ENCODE data around the gene CCDC40. TPM values are rescaled to one million over a fixed set of nuclear protein-coding genes. Genes with fewer than 3 reads are reported as not detected.
"Not testable (repeated sequence)": the region's sequence is repeated elsewhere in the genome, so short reads cannot be mapped to it uniquely, and the experiment has no call there.

The CCDC40 gene
- total RNA-seq, 1 experiment from 2014 or later = 14.2 TPM

GRCh38 chr17:80089762-80090161 lies 53.3 kb downstream of the CCDC40 start:
- no peak overlapping the region for H3K4me3 ChIP-seq
- no peaks in the 10 kb centered on the region for H3K36me3 ChIP-seq (ENCODE audit: low read depth)
- H3K27me3 ChIP-seq (ENCODE audit: insufficient read depth, low read depth) = peaks cover 17% of the 10 kb centered on the region; the same call in 1 of the 2 replicates
- ChIA-PET CTCF (no interaction called here), POLR2A (ENCODE audit: unreplicated experiment) (no interaction called here)
- H3K9me3 ChIP-seq (ENCODE audit: insufficient read depth, low read depth) = no peaks in the 10 kb centered on the region
- H4K20me1 ChIP-seq (ENCODE audit: insufficient read depth) = no peaks in the 10 kb centered on the region
- H2AFZ ChIP-seq = no peak overlapping the region
- H3K4me1 ChIP-seq (replicated peaks; ENCODE audit: insufficient read depth) = no peaks in the 10 kb centered on the region
- H3F3A ChIP-seq (ENCODE audit: insufficient read depth, low read depth) = no peaks in the 10 kb centered on the region
- TF ChIP-seq CTCF (conservative IDR thresholded peaks at IDR 0.05) = no peak
- TF ChIP-seq EZH2 (IDR thresholded peaks at IDR 0.05; ENCODE audit: low read depth) = no peak
- H3K4me2 ChIP-seq = no peak overlapping the region
- intact Hi-C loops (cut with micrococcal nuclease; ENCODE audit: unreplicated experiment) = no loop called here
- H3K79me2 ChIP-seq (ENCODE audit: low read depth) = no peaks in the 10 kb centered on the region
- no peak for DNase-seq
- no peak overlapping the region for H3K27ac ChIP-seq
- H3K9me2 ChIP-seq (ENCODE audit: insufficient read depth) = no peaks in the 10 kb centered on the region
- no TSS peak for BruUV-seq (replicated peaks)

- BruUV-seq (replicated peaks); H3K9me3 ChIP-seq (ENCODE audit: insufficient read depth, low read depth); H3K4me3 ChIP-seq; CTCF ChIA-PET; H3K79me2 ChIP-seq (ENCODE audit: low read depth); H4K20me1 ChIP-seq (ENCODE audit: insufficient read depth); DNase-seq; POLR2A ChIA-PET (ENCODE audit: unreplicated experiment); intact Hi-C loops (cut with micrococcal nuclease; ENCODE audit: unreplicated experiment); H3K4me2 ChIP-seq; H3K9me2 ChIP-seq (ENCODE audit: insufficient read depth); H3K36me3 ChIP-seq (ENCODE audit: low read depth); H3K27ac ChIP-seq; H2AFZ ChIP-seq; H3K4me1 ChIP-seq (replicated peaks; ENCODE audit: insufficient read depth); H3F3A ChIP-seq (ENCODE audit: insufficient read depth, low read depth): not testable (repeated sequence)
- H3K27me3 ChIP-seq (ENCODE audit: insufficient read depth, low read depth) = peaks cover 17% of the 10 kb centered on the region; the same call in 1 of the 2 replicates
Observed at GRCh38 chr17:80090164-80090563, 53.7 kb downstream of the CCDC40 start.

GRCh38 chr17:80091376-80091775 lies 54.9 kb downstream of the CCDC40 start:
- TF ChIP-seq EZH2 (IDR thresholded peaks at IDR 0.05; ENCODE audit: low read depth) (no peak), CTCF (conservative IDR thresholded peaks at IDR 0.05) (no peak)
- H3K9me3 ChIP-seq (ENCODE audit: insufficient read depth, low read depth) = no peaks in the 10 kb centered on the region
- no TSS peak for BruUV-seq (replicated peaks)
- CTCF ChIA-PET = no interaction called here
- H3K9me2 ChIP-seq (ENCODE audit: insufficient read depth) = no peaks in the 10 kb centered on the region
- H3K27ac ChIP-seq = no peak overlapping the region
- intact Hi-C loops (cut with micrococcal nuclease; ENCODE audit: unreplicated experiment) = no loop called here
- H4K20me1 ChIP-seq (ENCODE audit: insufficient read depth) = no peaks in the 10 kb centered on the region
- POLR2A ChIA-PET (ENCODE audit: unreplicated experiment) = no interaction called here
- no peak for DNase-seq
- H2AFZ ChIP-seq = no peak overlapping the region
- no peak overlapping the region for H3K4me2 ChIP-seq
- peaks cover 17% of the 10 kb centered on the region; the same call in 1 of the 2 replicates for H3K27me3 ChIP-seq (ENCODE audit: insufficient read depth, low read depth)
- H3K36me3 ChIP-seq (ENCODE audit: low read depth) = no peaks in the 10 kb centered on the region
- no peak overlapping the region for H3K4me3 ChIP-seq
- H3K79me2 ChIP-seq (ENCODE audit: low read depth) = no peaks in the 10 kb centered on the region
- H3F3A ChIP-seq (ENCODE audit: insufficient read depth, low read depth) = no peaks in the 10 kb centered on the region
- H3K4me1 ChIP-seq (replicated peaks; ENCODE audit: insufficient read depth) = no peaks in the 10 kb centered on the region

GRCh38 chr17:80092959-80093358 lies 56.5 kb downstream of the CCDC40 start:
- H3K27me3 ChIP-seq (ENCODE audit: insufficient read depth, low read depth) = peaks cover 3% of the 10 kb centered on the region; the same call in 1 of the 2 replicates
- no peaks in the 10 kb centered on the region for H3K36me3 ChIP-seq (ENCODE audit: low read depth)
- no peak overlapping the region for H3K4me3 ChIP-seq
- no peak overlapping the region for H3K27ac ChIP-seq
- BruUV-seq (replicated peaks) = no TSS peak
- H4K20me1 ChIP-seq (ENCODE audit: insufficient read depth) = no peaks in the 10 kb centered on the region
- intact Hi-C loops (cut with micrococcal nuclease; ENCODE audit: unreplicated experiment) = no loop called here
- H3F3A ChIP-seq (ENCODE audit: insufficient read depth, low read depth) = no peaks in the 10 kb centered on the region
- H3K9me3 ChIP-seq (ENCODE audit: insufficient read depth, low read depth) = no peaks in the 10 kb centered on the region
- no peaks in the 10 kb centered on the region for H3K79me2 ChIP-seq (ENCODE audit: low read depth)
- H3K4me2 ChIP-seq = no peak overlapping the region
- ChIA-PET POLR2A (ENCODE audit: unreplicated experiment) (interaction anchor here (0.6 kb wide), 1 partner anchor 168 kb away, joined by 3 read pairs; the partner anchor contains the start of gene RNF213), CTCF (no interaction called here)
- no peaks in the 10 kb centered on the region for H3K9me2 ChIP-seq (ENCODE audit: insufficient read depth)
- no peak for DNase-seq
- no peak overlapping the region for H2AFZ ChIP-seq
- TF ChIP-seq EZH2 (IDR thresholded peaks at IDR 0.05; ENCODE audit: low read depth) = no peak
- TF ChIP-seq CTCF (conservative IDR thresholded peaks at IDR 0.05) = no peak
- no peaks in the 10 kb centered on the region for H3K4me1 ChIP-seq (replicated peaks; ENCODE audit: insufficient read depth)
